ENCODE measurements around the gene VPS51.
"Not testable (repeated sequence)": the region's sequence is repeated elsewhere in the genome, so short reads cannot be mapped to it uniquely, and the experiment has no call there.

Gene VPS51

GRCh38 chr11:65115361-65116082 lies 19.5 kb downstream of the VPS51 start:
- in situ Hi-C loops (cut with MboI; ENCODE audit: low sequenced_read_pairs), result loop anchor here (10.0 to 25.0 kb wide), 2 partner anchors 271 to 853 kb away; partner anchors contain the start of genes CDC42BPG and PLCB3
- DNase-seq (ENCODE audit: low spot score in 2 of 2), result peak in 1 of 2 experiments; percentile 15
- Histone ChIP-seq H3K4me3 (no peak overlapping the region; the same call in 1 of the 2 replicates), H3K27me3 (ENCODE audit: low read depth) (no peaks in the 10 kb centered on the region), H3K36me3 (replicated peaks) (peaks cover 52% of the 10 kb centered on the region), H3K9me3 (no peaks in the 10 kb centered on the region), H3K4me1 (peaks cover 25% of the 10 kb centered on the region)

GRCh38 chr11:65116370-65117205 lies 20.6 kb downstream of the VPS51 start:
- H3K36me3 ChIP-seq (replicated peaks), result peaks cover 56% of the 10 kb centered on the region
- in situ Hi-C loops (cut with MboI; ENCODE audit: low sequenced_read_pairs), result loop anchor here (10.0 to 25.0 kb wide), 2 partner anchors 272 to 854 kb away; partner anchors contain the start of genes CDC42BPG and PLCB3
- H3K9me3 ChIP-seq, result no peaks in the 10 kb centered on the region
- no peaks in the 10 kb centered on the region for H3K27me3 ChIP-seq (ENCODE audit: low read depth)
- DNase-seq (ENCODE audit: low spot score in 2 of 2), result peak in 1 of 2 experiments; percentile 39
- peaks cover 28% of the 10 kb centered on the region for H3K4me1 ChIP-seq
- H3K4me3 ChIP-seq, result peak overlapping the region; percentile 88

GRCh38 chr11:65117206-65118096 lies 21.4 kb downstream of the VPS51 start, which contains the start of gene ZNHIT2:
ZNHIT2 (minus strand) TSS chr11:65117701; CDS start chr11:65117653, 48 bp downstream.
- Histone ChIP-seq H3K36me3 (replicated peaks) (peaks cover 60% of the 10 kb centered on the region), H3K27me3 (ENCODE audit: low read depth) (no peaks in the 10 kb centered on the region), H3K9me3 (no peaks in the 10 kb centered on the region), H3K4me3 (peak within 1 kb of the TSS; percentile 88), H3K4me1 (peaks cover 28% of the 10 kb centered on the region)
- peak; percentile 96 to 100 for DNase-seq (ENCODE audit: low spot score in 2 of 2)
- in situ Hi-C loops (cut with MboI; ENCODE audit: low sequenced_read_pairs), result loop anchor here (10.0 to 25.0 kb wide), 2 partner anchors 273 to 855 kb away; partner anchors contain the start of genes CDC42BPG and PLCB3

- H3K36me3 ChIP-seq (replicated peaks), result peaks cover 62% of the 10 kb centered on the region
Measured at GRCh38 chr11:65118097-65118837, 22.3 kb downstream of the VPS51 start.

GRCh38 chr11:65118891-65119669 lies 23.1 kb downstream of the VPS51 start:
- H3K27me3 ChIP-seq (ENCODE audit: low read depth); H3K9me3 ChIP-seq; DNase-seq (ENCODE audit: low spot score in 2 of 2); H3K4me3 ChIP-seq: not testable (repeated sequence)
- in situ Hi-C loops (cut with MboI; ENCODE audit: low sequenced_read_pairs), result loop anchor here (10.0 to 25.0 kb wide), 2 partner anchors 274 to 857 kb away; partner anchors contain the start of genes CDC42BPG and PLCB3
- Histone ChIP-seq H3K36me3 (replicated peaks) (peaks cover 65% of the 10 kb centered on the region), H3K4me1 (peaks cover 29% of the 10 kb centered on the region)

More at GRCh38 chr11:65118097-65118837, 22.3 kb downstream of the VPS51 start:
- in situ Hi-C loops (cut with MboI; ENCODE audit: low sequenced_read_pairs), result loop anchor here (10.0 to 25.0 kb wide), 2 partner anchors 273 to 856 kb away; partner anchors contain the start of genes CDC42BPG and PLCB3
- H3K27me3 ChIP-seq (ENCODE audit: low read depth), result no peaks in the 10 kb centered on the region
- peak overlapping the region; percentile 88 for H3K4me3 ChIP-seq
- DNase-seq (ENCODE audit: low spot score in 2 of 2), result peak in 1 of 2 experiments; percentile 21
- H3K4me1 ChIP-seq, result peaks cover 27% of the 10 kb centered on the region
- H3K9me3 ChIP-seq, result no peaks in the 10 kb centered on the region

- H3K9me3 ChIP-seq, result no peaks in the 10 kb centered on the region
- in situ Hi-C loops (cut with MboI; ENCODE audit: low sequenced_read_pairs), result loop anchor here (10.0 to 25.0 kb wide), 2 partner anchors 275 to 857 kb away; partner anchors contain the start of genes CDC42BPG and PLCB3
- H3K4me1 ChIP-seq, result peaks cover 29% of the 10 kb centered on the region
- no peak for DNase-seq (ENCODE audit: low spot score in 2 of 2)
- H3K36me3 ChIP-seq (replicated peaks), result peaks cover 70% of the 10 kb centered on the region
- H3K4me3 ChIP-seq, result no peak overlapping the region
- H3K27me3 ChIP-seq (ENCODE audit: low read depth), result no peaks in the 10 kb centered on the region
Measured at GRCh38 chr11:65119670-65119995, 23.6 kb downstream of the VPS51 start.

- no peak for DNase-seq (ENCODE audit: low spot score in 2 of 2)
- Histone ChIP-seq H3K27me3 (ENCODE audit: low read depth) (no peaks in the 10 kb centered on the region), H3K36me3 (replicated peaks) (peaks cover 72% of the 10 kb centered on the region), H3K4me3 (peak overlapping the region; percentile 94), H3K4me1 (peaks cover 28% of the 10 kb centered on the region), H3K9me3 (no peaks in the 10 kb centered on the region)
- in situ Hi-C loops (cut with MboI; ENCODE audit: low sequenced_read_pairs), result loop anchor here (25.0 kb wide), 1 partner anchor 859 kb away; the partner anchor contains the start of gene PLCB3
Measured at GRCh38 chr11:65120831-65121230, 24.8 kb downstream of the VPS51 start.

GRCh38 chr11:65121447-65121864 lies 25.4 kb downstream of the VPS51 start:
- no peaks in the 10 kb centered on the region for H3K9me3 ChIP-seq
- peak overlapping the region; percentile 94 for H3K4me3 ChIP-seq
- no peak for DNase-seq (ENCODE audit: low spot score in 2 of 2)
- H3K27me3 ChIP-seq (ENCODE audit: low read depth), result no peaks in the 10 kb centered on the region
- H3K4me1 ChIP-seq, result peaks cover 21% of the 10 kb centered on the region
- in situ Hi-C loops (cut with MboI; ENCODE audit: low sequenced_read_pairs), result loop anchor here (25.0 kb wide), 1 partner anchor 859 kb away; the partner anchor contains the start of gene PLCB3
- H3K36me3 ChIP-seq (replicated peaks), result peaks cover 71% of the 10 kb centered on the region

- peaks cover 19% of the 10 kb centered on the region for H3K4me1 ChIP-seq
- H3K27me3 ChIP-seq (ENCODE audit: low read depth), result no peaks in the 10 kb centered on the region
- H3K36me3 ChIP-seq (replicated peaks), result peaks cover 72% of the 10 kb centered on the region
- peak within 1 kb of the TSS; percentile 94 for H3K4me3 ChIP-seq
- no peaks in the 10 kb centered on the region for H3K9me3 ChIP-seq
- DNase-seq (ENCODE audit: low spot score in 2 of 2), result peak; percentile 95 to 99
- in situ Hi-C loops (cut with MboI; ENCODE audit: low sequenced_read_pairs), result loop anchor here (25.0 kb wide), 1 partner anchor 860 kb away; the partner anchor contains the start of gene PLCB3
Measured at GRCh38 chr11:65121865-65122696, 26.1 kb downstream of the VPS51 start, which contains the start of the genes FAU and MRPL49. FAU (minus strand) TSS chr11:65122134; CDS start chr11:65121813, 321 bp downstream. MRPL49 (plus strand) TSS chr11:65122321; CDS start chr11:65122347, 26 bp downstream.

GRCh38 chr11:65124480-65125196 lies 28.6 kb downstream of the VPS51 start:
- H3K36me3 ChIP-seq (replicated peaks), result peaks cover 77% of the 10 kb centered on the region
- peaks cover 17% of the 10 kb centered on the region for H3K4me1 ChIP-seq
- H3K9me3 ChIP-seq, result no peaks in the 10 kb centered on the region
- no peaks in the 10 kb centered on the region for H3K27me3 ChIP-seq (ENCODE audit: low read depth)
- in situ Hi-C loops (cut with MboI; ENCODE audit: low sequenced_read_pairs), result loop anchor here (25.0 kb wide), 1 partner anchor 862 kb away; the partner anchor contains the start of gene PLCB3
- no peak overlapping the region for H3K4me3 ChIP-seq
- no peak for DNase-seq (ENCODE audit: low spot score in 2 of 2)
